ENCODE data around the gene LRCOL1.
"Not testable (repeated sequence)": the region's sequence is repeated elsewhere in the genome, so short reads cannot be mapped to it uniquely, and the experiment has no call there.

LRCOL1 gene

DNA sequence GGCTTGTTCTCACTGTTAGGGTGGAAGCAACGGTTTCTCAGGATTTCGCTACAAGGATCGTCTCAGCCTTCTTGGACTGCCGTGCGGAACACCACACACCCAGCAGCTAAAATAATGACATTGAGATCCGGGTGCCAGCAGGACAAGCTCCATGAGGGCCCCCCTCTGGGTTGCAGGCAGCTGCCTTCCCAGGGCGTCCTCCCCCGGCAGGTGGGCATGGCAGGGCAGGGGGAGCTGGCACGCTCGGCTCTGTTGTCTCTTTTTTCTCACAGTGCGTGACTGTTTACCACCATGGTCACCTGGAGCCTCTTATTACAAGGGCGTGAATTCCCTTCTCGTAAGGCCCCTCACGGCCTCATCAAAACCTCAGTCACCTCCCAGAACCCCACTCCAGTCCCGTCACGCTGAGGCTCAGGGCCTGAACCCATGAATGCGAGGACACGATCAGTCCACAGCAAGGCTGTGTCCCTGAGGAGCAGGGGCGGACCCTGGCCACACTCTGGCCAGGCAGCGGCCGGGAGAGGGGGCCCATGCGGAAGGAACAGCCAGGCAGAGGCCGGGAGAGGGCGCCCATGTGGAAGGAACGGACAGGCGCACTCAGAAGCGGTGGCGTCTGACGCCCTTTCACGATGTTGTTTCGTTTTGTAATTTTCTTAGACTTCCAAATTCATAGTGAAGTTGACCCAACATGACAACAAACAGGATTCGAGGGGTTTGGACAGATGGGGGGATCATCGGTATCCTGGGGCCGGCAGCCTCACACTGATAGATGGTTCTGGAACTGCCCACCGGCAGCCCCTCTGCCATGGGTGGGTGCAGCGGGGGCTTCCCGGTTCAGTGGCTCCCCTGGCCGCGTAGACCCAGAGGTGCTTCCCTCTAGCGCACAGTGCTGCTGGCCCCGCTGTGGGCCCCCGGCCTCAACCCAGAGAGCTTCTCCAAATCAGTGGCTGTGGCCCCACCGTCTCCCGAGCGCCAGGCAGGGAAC lies 10.0 kb downstream of the LRCOL1 start:
- no peak for DNase-seq

DNA sequence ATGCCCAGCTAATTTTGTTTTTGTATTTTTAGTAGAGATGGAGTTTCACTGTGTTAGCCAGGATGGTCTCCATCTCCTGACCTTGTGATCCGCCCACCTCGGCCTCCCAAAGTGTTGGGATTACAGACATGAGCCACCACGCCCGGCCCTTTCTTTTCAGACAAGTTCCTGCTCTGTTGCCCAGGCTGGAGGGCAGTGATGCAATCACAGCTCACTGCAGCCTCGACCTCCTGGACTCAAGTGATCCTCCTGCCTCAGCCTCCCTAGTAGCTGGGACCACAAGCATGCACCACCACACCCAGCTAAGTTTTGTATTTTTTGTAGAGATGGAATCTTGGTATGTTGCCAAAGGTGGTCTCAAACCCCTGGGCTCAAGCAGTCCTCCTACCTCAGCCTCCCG lies 10.9 kb downstream of the LRCOL1 start:
- not testable (repeated sequence) for DNase-seq

DNA sequence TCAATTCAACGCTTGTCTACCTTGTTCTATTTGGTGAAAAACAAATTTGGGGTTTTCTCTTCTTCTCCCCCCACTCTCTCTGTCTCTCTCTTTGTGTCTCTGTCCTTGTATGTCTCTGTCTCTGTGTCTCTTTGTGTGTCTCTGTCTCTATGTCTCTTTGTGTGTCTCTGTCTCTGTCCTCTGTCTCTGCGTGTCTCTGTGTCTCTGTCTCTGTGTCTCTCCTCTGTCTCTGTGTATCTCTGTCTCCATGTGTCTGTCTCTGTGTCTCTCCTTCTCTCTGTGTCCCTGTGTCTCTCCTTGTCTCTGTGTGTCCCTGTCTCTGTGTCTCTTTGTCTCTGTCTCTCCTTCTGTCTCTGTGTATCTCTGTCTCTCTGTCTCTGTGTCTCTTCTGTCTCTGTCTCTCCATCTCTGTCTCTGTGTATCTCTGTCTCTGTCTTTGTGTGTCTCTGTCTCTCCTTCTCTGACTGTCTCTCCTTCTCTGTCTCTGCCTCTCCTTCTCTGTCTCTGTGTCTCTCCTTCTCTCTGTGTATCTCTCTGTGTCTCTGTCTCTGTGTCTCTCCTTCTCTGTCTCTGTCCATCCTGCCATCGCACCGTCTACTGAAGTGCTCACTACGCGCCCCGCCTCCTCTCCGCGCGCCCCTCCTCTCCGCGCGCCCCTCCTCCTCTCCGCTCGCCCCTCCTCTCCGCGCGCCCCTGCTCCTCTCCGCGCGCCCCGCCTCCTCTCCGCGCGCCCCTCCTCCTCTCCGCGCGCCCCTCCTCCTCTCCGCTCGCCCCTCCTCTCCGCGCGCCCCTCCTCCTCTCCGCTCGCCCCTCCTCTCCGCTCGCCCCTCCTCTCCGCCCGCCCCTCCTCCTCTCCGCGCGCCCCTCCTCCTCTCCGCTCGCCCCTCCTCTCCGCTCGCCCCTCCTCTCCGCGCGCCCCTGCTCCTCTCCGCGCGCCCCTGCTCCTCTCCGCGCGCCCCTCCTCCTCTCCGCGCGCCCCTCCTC lies 12.8 kb downstream of the LRCOL1 start:
- peak; percentile 66 for DNase-seq

DNA sequence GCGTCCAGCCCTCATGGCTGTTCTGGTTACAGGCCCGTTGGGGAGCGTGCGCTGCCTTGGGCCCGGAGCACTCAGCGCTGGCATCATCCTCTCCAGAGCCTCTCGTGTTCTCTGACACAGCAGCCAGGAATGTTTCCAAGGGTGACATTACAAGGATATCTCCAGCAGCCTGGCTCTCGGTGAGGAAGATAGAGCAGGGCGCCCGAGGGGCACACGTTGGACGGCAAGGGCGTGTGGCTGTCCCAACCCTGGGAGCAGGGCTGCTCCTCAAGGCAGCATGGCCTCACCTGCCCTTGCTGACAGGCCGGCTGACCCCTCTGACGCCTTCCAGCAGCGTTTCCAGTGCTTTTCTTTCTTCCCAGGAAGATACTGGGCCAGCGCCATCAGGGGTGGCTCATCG lies 14.4 kb downstream of the LRCOL1 start:
- no peak for DNase-seq

DNA sequence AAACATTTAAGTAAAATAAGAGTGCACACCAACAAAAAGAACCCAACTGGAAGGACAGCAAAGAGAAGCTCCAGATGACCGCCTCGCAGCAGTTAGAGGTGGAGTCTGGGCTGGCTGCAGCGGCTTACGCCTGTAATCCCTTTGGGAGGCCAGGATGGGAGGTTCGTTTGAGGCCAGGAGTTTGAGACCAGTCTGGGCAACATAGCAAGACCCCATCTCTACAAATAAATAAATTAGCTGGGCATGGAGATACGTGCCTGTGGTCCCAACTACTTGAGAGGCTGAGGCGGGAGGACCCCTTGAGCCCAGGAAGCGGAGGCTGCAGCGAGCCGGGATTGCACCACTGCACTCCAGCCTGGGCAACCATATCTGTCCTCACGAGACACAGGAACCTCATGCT lies 15.2 kb downstream of the LRCOL1 start:
- no peak for DNase-seq

DNA sequence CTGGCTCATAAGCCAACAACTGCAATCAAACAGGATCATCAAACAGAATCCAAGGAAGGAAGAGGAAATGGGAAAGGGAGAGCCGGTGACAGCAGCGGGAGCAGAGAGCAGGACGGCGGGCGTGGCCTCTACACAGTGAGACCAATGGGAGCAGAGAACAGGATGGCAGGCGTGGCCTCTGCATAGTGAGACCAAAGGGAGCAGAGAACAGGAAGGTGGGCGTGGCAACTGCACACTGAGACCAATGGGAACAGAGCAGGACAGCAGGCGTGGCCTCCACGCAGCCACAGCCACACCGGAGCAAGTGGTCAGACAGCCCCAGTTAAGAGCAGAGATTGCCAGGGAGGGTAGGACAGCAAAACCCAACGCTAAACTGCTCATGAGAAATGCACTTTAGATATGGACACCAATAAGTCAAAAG lies 16.4 kb downstream of the LRCOL1 start:
- peak; percentile 97 for DNase-seq

DNA sequence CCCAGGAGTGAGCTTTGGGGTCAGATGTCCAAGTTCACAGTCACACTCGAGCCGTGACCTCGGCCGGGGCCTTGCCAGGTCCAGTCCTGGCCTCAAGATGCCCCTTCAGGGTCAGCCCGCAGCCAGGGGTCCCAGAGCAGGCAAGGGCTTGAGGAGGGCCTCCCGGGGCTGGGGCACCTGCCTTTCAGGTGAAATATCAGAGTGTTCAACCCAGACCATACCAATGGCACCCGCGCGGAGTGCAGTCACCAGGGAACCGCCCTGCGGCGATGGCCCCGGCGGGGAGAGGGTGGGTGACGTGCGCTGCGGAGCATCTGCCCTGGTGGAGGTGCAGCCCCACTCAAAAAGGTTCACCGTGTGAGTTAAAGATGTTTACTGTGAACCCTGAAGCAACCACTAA lies 16.9 kb downstream of the LRCOL1 start:
- peak; percentile 36 for DNase-seq

DNA sequence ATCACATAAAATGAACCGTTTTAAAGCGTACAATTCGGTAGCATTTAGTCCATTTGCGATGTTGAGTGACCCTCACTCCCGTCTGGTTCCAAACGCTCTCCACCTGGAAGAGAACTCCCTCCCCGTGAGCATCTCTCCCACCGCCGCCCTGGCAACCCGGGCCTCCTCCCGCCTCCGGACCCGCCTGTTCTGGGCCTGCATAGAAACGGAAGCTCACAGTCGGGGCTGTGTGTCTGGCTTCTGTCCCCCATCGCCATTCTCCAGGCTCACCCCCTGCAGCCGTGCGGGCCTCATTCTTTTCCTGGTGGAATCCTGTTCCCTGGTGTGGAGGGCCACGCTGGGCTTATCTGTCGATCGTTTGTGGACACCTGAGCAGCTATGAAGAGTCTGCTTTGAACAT lies 17.3 kb downstream of the LRCOL1 start:
- no peak for DNase-seq

DNA sequence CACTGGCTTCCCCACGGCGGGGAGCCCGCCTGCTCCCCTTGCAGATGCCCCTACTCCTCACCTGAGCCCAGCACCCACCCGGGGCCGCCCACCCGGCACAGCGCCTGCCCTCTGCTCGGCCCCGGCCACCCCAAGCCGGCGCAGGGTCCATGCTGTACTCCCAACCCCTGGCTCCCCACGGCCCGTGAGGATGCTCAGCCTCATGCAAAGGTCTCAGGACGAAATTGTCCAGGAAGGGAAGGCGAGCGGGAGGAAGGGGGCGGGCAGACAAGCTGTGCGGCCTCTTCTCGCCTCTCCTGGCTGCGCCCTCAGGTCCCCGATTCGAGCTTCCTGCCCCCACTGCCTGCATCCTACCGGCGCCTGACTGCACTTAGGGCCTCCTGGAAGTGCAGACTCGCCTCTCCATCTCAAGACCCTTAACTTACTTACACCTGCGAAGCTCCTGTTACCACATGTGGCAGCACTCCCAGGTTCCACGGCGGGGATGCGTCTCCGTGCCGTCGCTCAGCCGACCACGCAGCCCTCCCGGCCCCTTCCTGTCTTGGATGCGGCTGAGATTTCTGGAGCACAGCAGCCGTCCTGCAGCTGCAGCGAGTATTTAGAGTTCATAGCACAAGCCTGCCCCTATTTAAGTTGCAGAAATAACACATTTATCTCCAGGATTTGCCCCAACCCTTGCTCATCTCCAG lies 18.0 kb downstream of the LRCOL1 start:
- DNase-seq: no peak

DNA sequence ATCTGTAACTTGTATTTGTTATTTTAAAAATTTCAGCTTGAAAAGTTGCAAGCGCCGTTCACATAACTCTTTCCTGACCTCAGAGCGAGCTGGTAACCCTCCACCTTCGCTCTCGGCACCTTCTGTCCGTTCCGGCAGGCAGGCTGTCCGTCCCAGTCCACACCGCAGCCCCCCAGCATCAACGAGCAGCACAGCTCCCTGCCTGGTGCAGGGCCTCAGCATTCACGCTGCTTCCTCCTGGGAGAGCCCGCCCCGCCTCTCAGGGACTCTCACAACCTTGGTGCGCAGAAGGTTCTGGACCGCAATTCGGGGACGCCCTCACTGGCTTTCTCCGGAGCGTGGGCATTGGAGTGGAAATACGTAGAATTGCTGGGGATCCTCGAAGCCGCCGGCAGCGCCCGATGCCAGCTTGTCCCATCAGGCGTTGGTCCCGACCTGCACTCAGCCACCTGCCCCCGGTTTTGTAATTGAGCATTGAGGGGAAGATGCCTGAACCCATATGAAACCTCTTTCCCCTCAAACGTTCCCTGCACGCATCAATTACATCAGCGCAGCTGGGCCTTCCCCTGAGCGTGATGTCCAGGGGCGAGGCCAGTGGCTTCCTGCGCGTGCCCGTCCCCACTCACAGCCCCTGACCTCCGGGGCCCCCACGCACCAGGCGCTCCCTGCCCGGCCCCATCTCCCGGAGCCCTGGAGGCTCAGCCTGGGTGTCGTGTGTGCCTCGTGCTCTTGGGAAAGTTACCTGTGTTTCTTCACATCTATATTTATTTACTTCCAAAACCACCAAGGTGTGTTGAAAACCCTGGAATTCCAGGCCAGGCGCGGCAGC lies 19.1 kb downstream of the LRCOL1 start:
- DNase-seq: no peak

DNA sequence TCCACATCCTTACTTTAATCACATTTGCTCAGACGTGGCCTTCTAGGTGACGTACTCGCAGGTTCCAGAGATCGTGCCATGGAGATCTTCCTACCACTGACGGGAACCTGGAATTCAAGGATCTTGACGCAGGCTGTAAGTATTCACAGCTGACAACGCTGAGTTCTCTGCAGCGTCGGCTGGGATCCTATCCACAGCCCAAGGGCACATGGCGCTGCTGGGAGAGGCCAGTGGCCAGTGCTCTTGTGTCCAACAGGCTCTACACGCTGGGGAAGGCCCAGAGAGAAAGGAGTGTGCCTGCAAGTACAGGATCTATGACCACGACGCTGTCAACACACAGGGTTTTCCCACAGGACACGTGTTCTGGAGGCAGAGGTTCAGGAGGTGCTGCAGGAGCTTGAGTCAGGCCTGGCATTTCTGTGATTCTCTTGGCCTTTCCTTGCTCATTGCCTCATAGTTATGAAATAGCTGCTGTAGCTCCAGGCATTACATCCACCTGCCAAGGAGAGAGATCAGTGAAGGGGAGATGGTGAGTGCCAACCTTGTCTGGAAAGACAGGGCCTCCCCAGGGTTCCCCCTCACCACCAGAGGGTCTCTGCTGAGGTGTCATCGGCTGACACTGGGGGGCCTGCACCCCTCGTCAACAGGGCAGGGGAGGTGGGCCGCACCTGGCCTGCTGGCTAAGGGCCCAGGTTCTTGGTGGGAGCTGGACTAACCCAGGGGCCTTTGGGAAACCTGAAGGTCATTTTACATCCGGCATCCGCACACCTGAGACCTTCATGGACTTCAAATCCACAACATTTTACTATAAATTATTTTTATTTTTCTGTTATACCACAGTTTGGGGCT lies 21.3 kb downstream of the LRCOL1 start:
- no peak for DNase-seq

DNA sequence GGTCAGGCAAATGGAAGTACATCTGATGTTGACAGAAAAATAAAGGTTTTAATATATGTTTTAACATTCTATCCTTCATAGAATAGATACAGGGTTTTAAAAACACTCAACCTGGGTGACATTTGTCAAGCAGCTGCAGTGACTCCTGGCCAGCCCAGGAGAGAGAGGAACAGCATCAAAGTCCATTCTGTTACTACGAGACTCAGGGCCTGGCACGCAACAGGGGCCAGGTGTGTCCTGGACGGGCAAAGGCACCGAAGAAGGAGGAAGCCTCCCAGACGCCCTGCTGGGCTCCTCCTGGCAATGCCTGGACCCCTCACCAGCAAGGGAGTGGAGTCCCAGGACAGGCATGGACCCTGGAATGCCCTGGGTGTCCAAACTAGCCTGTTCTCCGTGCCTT lies 22.1 kb downstream of the LRCOL1 start:
- no peak for DNase-seq

DNA sequence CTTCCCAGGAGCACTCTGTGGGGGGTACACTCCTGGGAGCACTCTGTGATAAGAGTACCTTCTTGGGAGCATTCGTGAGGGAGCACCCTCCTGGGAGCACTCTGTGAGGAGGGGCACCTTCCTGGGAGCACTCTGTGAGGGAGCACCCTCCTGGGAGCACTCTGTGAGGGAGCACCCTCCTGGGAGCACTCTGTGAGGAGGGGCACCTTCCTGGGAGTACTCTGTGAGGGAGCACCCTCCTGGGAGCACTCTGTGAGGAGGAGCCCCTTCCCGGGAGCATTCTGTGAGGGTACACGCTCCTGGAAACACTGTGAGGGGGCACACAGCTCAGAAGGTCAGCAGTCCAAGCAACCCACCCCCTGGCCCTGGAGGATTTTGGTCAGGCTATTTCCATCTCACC lies 22.6 kb downstream of the LRCOL1 start:
- DNase-seq: no peak

DNA sequence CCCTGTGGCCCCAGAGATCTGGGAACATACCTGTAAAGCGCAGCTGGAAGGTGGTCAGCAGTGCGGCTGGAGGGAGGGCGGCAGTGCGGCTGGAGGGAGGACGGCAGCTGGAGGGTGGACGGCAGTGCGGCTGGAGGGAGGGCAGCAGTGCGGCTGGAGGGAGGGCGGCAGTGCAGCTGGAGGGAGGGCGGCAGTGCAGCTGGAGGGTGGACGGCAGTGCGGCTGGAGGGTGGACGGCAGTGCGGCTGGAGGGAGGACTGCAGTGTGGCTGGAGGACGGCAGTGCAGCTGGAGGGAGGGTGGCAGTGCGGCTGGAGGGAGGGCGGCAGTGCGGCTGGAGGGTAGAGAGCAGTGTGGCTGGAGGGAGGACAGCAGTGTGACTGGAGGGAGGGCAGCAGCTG lies 23.5 kb downstream of the LRCOL1 start:
- DNase-seq: no peak

DNA sequence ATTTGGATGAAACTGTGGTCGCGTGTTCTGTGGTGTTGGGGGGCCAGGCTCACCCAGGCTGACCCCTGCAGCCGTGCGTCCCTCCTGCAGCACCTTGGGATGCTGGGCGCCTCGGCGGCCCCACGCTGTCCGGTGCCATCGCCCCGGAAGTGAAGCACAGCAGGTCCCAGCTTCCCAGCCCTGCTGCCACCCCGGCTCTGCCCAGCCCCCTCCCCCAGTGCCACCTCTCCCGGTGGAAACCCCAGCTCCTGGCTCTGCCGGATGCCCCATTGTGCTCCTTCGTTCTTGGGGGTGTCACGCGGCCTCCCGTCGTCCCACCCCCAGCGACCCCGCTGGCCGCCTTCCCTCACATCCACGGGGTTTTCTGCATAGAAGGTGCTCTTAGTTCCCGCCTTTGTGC lies 25.2 kb downstream of the LRCOL1 start:
- no peak for DNase-seq

DNA sequence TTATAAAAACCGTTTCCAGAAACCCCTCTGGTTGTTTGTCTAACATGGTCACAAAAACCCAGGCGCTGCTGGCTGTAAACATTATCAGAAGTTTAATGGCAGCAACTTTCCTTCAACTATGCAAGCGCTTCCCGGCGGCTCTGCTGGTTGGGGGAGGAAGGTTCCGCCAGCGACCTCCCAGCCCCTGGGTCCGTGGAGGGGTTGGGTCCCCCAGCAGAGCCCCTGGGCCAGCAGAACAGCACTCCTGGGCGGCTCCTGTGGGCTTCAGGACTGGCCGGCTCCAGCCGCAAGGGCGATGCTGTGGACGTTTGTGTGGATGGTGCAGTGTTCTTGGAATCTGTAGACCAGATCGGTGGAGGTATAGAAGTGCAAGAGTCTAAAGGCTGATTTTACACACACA lies 26.0 kb downstream of the LRCOL1 start:
- DNase-seq: no peak

DNA sequence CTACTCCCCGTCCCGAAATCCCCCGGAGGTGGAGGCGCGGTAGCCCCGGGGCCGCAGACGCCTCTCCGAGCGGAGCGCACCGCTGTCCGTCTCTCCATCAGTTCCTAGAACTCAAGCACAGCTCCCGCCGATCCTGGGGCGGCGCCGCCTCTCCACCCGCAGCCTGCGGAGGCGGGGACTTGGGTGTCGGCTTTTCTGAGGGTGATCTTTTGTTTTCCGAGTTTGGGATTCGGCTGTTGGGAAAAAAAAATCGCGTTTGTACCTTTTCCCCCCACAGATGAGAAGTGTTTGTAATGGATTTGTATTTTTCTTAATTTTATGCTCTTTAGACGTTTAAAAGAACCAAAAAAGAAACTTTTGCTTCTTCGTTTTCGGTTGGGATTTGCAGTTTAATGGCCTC lies 26.6 kb downstream of the LRCOL1 start:
- DNase-seq: no peak

DNA sequence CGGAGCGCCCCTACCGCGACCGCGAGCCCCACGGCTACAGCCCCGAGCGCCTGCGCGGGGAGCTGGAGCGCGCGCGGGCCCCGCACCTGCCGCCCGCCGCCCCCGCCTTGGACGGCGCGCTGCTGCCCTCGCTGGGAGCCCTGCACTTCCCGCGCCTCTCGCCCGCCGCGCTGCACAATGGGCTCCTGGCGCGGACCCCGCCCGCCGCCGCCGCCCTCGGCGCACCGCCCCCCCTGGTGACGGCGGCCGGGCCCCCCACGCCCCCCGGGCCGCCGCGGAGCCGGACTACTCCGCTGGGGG lies 27.0 kb downstream of the LRCOL1 start:
- DNase-seq: no peak

DNA sequence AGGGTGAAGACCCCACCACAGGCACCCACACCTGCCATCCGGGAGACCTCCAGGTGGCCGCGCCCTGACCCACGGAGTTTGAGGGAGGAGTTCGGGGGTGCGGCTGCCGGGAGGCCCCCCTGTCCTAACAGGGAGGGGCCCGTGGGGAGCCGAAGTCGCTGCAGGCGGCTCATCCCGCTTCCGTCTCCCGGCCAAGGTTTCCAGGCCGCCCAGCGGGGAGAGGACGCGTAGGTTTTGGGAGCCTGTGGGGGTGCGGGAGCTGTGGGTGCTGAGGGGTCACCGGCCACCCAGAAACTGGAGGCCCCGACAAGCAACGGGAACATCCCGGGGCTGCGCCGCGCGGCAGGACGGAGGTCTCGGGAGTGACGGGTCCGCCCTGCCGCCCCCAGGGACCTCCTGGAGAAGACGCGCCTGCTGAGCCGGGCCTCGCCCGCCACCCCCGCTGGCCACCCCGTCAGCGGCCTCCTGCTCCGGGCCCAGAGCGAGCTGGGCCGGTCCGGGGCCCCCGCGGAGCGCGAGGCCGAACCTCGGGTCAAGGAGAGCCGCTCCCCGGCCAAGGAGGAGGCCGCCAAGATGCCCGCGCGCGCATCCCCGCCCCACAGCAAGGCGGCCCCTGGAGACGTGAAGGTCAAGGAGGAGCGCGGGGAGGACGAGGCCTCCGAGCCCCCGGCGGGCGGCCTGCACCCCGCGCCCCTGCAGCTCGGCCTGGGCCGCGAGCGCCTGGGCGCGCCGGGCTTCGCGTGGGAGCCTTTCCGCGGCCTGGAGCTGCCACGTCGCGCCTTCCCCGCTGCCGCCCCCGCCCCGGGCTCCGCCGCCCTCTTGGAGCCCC lies 27.6 kb downstream of the LRCOL1 start:
- no peak for DNase-seq

DNA sequence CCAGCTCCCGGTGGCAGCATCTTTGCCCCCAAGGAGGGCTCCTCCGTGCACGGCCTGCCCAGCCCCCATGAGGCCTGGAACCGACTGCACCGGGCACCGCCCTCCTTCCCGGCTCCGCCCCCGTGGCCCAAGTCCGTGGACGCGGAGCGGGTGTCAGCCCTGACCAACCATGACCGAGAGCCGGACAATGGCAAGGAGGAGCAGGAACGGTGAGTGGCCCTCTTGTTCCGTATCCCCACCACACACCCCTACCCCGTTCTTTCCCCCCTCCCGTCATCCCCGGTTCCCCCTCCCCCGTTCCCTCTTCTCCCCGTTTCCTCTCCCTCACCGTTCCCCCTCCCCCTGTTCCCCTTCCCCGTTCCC lies 28.3 kb downstream of the LRCOL1 start:
- no peak for DNase-seq

All from NCI-H2171 (cell line).